Left lung (tissue), 10 donors: ENCODE results near the gene PNMA8A. TPM values are rescaled to one million over a fixed set of nuclear protein-coding genes. Genes with fewer than 3 reads are reported as not detected.

Experiments
- ATAC-seq: fragments of 200-7000 bp; cut with Tn5 transposase; one replicate; pipeline ENCODE4 v1.9.1; 2020; ENCODE audit warnings: moderate library complexity
- DNase-seq, 4 donors: peaks; one replicate each; pipeline ENCODE4 v3.0.0-alpha.2; 2013 to 2020
- H3K27ac ChIP-seq, 2 donors: fragments of 200-600 bp; sonication (generic) in 1 of 2; one replicate each; pipeline versions ENCODE4 v1.5.0 to v1.8.0; 2020 to 2021
- H3K27me3 ChIP-seq, 2 donors: fragments of 200-600 bp; sonication (generic) in 1 of 2; one replicate each; pipeline versions ENCODE4 v1.5.0 to v1.8.0; 2020 to 2021
- H3K36me3 ChIP-seq, 2 donors: fragments of 200-600 bp; sonication (generic) in 1 of 2; one replicate each; pipeline versions ENCODE4 v1.5.0 to v1.8.0; 2020 to 2021
- H3K4me1 ChIP-seq, 2 donors: fragments of 200-600 bp; one replicate each; pipeline ENCODE4 v1.8.0; 2021
- H3K4me3 ChIP-seq, 2 donors: fragments of 200-600 bp; sonication (generic) in 1 of 2; one replicate each; pipeline versions ENCODE4 v1.5.0 to v1.8.0; 2020 to 2021; ENCODE audit warnings: mild to moderate bottlenecking in 1 of 2
- H3K9me3 ChIP-seq, 2 donors: fragments of 200-600 bp; sonication (generic) in 1 of 2; one replicate each; pipeline versions ENCODE4 v1.5.0 to v1.8.0; 2020 to 2021
- intact Hi-C, 2 donors: fragments of 100-400 bp; cut with DNase I; formaldehyde crosslinking; loops; one replicate each; pipeline versions ENCODE4 v1.11.2 to v1.14.2; 2022
- polyA plus RNA-seq, 6 donors: library from polyadenylated mRNA; unstranded; fragments of 120-200 nt; gene quantifications; one replicate each; pipeline ENCODE4 v1.2.1, GENCODE V29; 2013; ENCODE audit not compliant: insufficient read length in 6 of 6
- total RNA-seq, 2 donors: library from RNA; stranded (reverse); fragmentation: NEBNext Ultra II Directional; extraction: Animal tissue kit (Norgen Biotek cat#: 25700); gene quantifications; one replicate each; pipeline ENCODE4 v1.2.1, GENCODE V29; 2021
- TF ChIP-seq, protein P1 (sequence below), 2 donors: fragments of 200-600 bp; sonication (generic) in 1 of 2; IDR thresholded peaks; one replicate each; pipeline versions ENCODE4 v1.5.0 to v1.8.0; 2021; ENCODE audit warnings: antibody characterized with exemption in 2 of 2
- donor health status: DM: no; HTN: yes; CAD: no.
- donor health status: DM: no; HTN: no; CAD: no.

PNMA8A gene
- total and polyA plus RNA-seq, 8 donors: 1.5 to 17.2 (median 13.4) TPM

DNA sequence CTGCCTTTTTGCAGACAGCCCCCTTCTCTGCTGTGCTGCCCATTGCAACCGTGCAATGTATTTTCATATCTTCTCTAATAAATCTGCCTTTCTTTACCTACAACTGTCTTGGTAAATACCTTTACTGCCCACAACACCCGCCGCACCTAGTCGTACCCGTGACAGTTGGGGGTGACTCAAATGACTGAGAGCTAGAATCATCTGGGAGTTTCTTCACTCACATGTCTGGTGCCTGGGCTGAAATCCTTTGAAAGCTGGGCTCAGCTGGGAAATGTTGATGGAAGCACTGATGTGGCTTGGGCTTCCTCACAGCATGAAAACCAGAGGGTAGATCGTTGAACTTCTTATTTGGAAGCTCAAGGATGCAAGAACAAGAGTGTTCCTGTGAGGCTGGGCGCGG lies 2.8 kb upstream of the PNMA8A start:
- peaks cover 4% of the 10 kb centered on the region in 2 donors for H3K4me1 ChIP-seq
- no peaks in the 10 kb centered on the region for H3K9me3 ChIP-seq
- no peaks in the 10 kb centered on the region for H3K36me3 ChIP-seq
- intact Hi-C loops: no loop called here
- ATAC-seq (no peak), DNase-seq (no peak)
- H3K27me3 ChIP-seq: peaks cover 0 to 73% of the 10 kb centered on the region in 2 donors
- H3K4me3 ChIP-seq: no peak overlapping the region
- TF ChIP-seq, protein P1, sequence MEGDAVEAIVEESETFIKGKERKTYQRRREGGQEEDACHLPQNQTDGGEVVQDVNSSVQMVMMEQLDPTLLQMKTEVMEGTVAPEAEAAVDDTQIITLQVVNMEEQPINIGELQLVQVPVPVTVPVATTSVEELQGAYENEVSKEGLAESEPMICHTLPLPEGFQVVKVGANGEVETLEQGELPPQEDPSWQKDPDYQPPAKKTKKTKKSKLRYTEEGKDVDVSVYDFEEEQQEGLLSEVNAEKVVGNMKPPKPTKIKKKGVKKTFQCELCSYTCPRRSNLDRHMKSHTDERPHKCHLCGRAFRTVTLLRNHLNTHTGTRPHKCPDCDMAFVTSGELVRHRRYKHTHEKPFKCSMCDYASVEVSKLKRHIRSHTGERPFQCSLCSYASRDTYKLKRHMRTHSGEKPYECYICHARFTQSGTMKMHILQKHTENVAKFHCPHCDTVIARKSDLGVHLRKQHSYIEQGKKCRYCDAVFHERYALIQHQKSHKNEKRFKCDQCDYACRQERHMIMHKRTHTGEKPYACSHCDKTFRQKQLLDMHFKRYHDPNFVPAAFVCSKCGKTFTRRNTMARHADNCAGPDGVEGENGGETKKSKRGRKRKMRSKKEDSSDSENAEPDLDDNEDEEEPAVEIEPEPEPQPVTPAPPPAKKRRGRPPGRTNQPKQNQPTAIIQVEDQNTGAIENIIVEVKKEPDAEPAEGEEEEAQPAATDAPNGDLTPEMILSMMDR (IDR thresholded peaks at IDR 0.05): no peak
- H3K27ac ChIP-seq: no peak overlapping the region

DNA sequence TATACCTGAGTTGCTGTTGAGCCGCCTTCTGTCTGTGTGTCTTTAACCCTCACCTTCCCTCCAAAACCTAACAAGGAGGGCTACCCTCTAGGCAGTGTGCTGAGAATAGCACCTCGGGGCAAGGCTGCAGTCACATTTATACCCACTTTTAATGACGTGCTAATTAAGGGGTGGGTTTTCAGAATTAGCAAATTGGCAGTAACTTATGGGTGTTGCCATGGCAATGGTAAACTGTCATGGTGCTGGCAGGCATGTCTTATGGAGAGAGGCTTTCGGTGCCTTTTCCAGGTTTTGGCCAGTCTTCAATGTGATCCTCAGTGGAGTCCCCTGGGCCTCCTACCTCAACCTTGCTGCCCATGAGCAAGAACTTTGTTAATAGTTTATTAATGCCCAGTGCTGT lies 1.2 kb upstream of the PNMA8A start:
- Histone ChIP-seq H3K27me3 (peaks cover 0 to 73% of the 10 kb centered on the region in 2 donors), H3K27ac (no peak overlapping the region), H3K4me3 (no peak overlapping the region), H3K9me3 (no peaks in the 10 kb centered on the region), H3K4me1 (peaks cover 4% of the 10 kb centered on the region in 2 donors), H3K36me3 (no peaks in the 10 kb centered on the region)
- no peak for DNase-seq
- ATAC-seq: no peak
- intact Hi-C loops: no loop called here
- TF ChIP-seq, protein P1 (IDR thresholded peaks at IDR 0.05): no peak

DNA sequence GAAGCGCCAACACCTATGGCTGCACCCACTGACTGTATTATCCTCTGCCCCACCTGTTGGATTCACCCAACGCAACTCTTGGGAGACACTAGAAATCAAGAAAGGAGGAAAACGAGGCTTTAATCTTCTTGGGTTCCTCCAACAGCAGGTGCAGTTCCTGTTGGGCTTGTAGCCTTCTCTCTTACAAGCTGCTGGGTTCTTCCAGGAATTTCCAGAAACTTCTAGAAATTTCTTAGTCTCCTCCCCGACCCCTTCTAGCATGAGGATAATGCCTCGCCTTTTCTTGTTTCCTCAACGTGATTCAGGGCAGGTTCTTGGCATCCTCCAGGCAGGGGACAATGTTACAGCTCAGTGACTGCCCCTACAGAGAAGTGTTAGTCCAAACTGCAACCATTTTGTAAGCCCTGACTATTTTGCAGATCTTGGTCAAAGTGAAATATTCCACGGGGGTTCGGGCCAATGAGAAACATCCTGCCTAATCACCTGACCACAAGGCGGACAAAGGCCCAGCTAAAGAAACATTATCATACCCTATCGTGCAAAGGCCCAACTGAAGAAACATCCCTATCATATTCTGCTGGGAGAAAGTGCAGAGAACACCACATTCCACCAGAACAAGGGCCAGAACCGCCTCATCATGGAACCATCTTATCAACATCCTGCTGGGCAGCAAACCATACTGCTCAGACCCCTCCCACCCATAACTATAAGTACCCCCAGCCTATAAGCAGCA lies 614 bp upstream of the PNMA8A start:
- peaks cover 4% of the 10 kb centered on the region in 2 donors for H3K4me1 ChIP-seq
- DNase-seq (no peak), ATAC-seq (no peak)
- H3K27me3 ChIP-seq: peaks cover 0 to 68% of the 10 kb centered on the region in 2 donors
- no peak overlapping the region for H3K27ac ChIP-seq
- intact Hi-C loops: no loop called here
- H3K9me3 ChIP-seq: no peaks in the 10 kb centered on the region
- TF ChIP-seq, protein P1 (IDR thresholded peaks at IDR 0.05): no peak
- H3K4me3 ChIP-seq: no peak overlapping the region
- no peaks in the 10 kb centered on the region for H3K36me3 ChIP-seq

DNA sequence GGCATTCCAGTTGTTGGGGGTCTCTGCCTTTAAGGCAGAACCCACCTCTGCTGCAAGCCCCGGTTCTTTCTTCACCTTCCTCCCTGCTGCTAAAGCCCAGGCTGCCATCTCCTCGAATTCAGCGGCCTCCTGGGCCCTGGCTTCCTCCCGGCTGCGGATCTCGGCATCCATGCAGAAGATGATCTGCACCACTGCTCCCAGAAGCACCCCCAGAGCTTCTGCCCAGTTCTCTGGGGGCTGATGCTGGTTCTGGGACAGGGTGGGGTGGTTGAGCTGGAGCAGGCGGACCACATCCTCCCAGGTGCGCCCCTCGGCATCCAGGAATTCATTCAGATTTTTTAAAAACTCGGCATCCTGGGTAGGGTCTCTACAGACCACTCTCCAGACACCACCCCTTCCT lies 987 bp downstream of the PNMA8A start:
- H3K27ac ChIP-seq: no peak overlapping the region

DNA sequence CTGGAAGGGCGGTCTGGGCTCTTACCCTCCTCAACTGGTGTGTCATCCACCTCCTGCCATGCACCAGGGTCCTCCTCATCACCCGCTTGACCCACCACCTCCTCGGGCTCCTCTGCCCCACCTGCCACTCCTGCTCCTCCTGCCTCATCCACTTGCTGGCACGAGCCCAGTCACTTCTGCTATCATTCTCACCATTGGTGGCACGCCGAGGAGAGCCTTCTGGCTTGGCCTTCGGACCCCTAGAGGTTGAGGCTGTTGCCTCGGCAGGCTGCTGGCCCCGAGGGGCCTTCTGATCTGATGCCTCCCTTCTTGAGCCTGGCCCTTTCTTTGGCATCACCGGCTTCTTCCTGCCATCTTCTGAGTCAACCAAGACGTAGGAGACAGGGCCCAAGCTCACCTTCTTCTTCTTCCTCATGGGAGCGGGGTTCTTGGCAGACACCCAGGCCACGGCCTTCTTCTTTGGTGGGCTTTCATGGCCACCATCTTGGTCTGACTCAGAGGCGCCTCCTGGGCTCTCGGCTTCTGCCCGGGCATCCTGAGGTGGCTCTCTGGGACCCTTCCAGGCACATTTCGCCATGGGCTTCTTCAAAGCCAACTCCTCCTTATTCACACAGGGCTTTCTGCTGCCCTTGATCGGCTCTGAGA lies 1.7 kb downstream of the PNMA8A start:
- Histone ChIP-seq H3K27me3 (peaks cover 0 to 51% of the 10 kb centered on the region in 2 donors), H3K4me3 (no peak overlapping the region), H3K9me3 (no peaks in the 10 kb centered on the region), H3K4me1 (peaks cover 4% of the 10 kb centered on the region in 2 donors), H3K27ac (no peak overlapping the region), H3K36me3 (no peaks in the 10 kb centered on the region)
- TF ChIP-seq, protein P1 (IDR thresholded peaks at IDR 0.05): no peak
- intact Hi-C loops: no loop called here
- DNase-seq: no peak
- ATAC-seq: no peak

More for the DNA sequence above, 987 bp downstream of the PNMA8A start:
- Histone ChIP-seq H3K9me3 (no peaks in the 10 kb centered on the region), H3K27me3 (peaks cover 0 to 58% of the 10 kb centered on the region in 2 donors), H3K4me1 (peaks cover 4% of the 10 kb centered on the region in 2 donors), H3K36me3 (no peaks in the 10 kb centered on the region), H3K4me3 (no peak overlapping the region)
- ATAC-seq (no peak), DNase-seq (no peak)
- intact Hi-C loops: no loop called here
- TF ChIP-seq, protein P1 (IDR thresholded peaks at IDR 0.05): no peak
